H9 (cell line): ENCODE measurements around the gene POU6F2. TPM values are rescaled to one million over a fixed set of nuclear protein-coding genes. Genes with fewer than 3 reads are reported as not detected.

Source experiments
- DNase-seq: peaks from one replicate; pipeline ENCODE4 v3.0.0-alpha.2; 2017
- H2AFZ ChIP-seq: one replicate; pipeline ENCODE4 v1.6.1; 2013; ENCODE audit warnings: mild to moderate bottlenecking, low read length, control low read depth, moderate library complexity
- H2AK5ac ChIP-seq: 2 replicates; pipeline ENCODE4 v1.6.1; 2013; ENCODE audit warnings: low read length, control low read depth, mixed read lengths; ENCODE audit not compliant: insufficient read length
- H2BK120ac ChIP-seq: one replicate; pipeline ENCODE4 v1.6.1; 2013; ENCODE audit warnings: low read depth, mild to moderate bottlenecking, low read length, control low read depth, inconsistent platforms; ENCODE audit not compliant: poor library complexity, severe bottlenecking
- H2BK12ac ChIP-seq: 2 replicates; pipeline ENCODE4 v1.6.1; 2013; ENCODE audit warnings: low read length, control low read depth, mixed read lengths, low read depth; ENCODE audit not compliant: insufficient read length
- H2BK15ac ChIP-seq: 2 replicates; pipeline ENCODE4 v1.6.1; 2013; ENCODE audit warnings: low read depth, low read length, control low read depth
- H2BK20ac ChIP-seq: one replicate; pipeline ENCODE4 v1.6.1; 2013; ENCODE audit warnings: low read depth, mild to moderate bottlenecking, low read length, control low read depth, inconsistent platforms; ENCODE audit not compliant: poor library complexity, severe bottlenecking
- H2BK5ac ChIP-seq: 2 replicates; pipeline ENCODE4 v1.6.1; 2013; ENCODE audit warnings: low read length, control low read depth, mixed read lengths; ENCODE audit not compliant: insufficient read length
- H3K14ac ChIP-seq: 2 replicates; pipeline ENCODE4 v1.6.1; 2013; ENCODE audit warnings: low read length, control low read depth; ENCODE audit not compliant: insufficient read depth
- H3K18ac ChIP-seq: 2 replicates; pipeline ENCODE4 v1.6.1; 2013; ENCODE audit warnings: low read depth, mild to moderate bottlenecking, mixed read lengths, low read length, control low read depth; ENCODE audit not compliant: insufficient read length
- H3K23ac ChIP-seq: 2 replicates; pipeline ENCODE4 v1.6.1; 2013; ENCODE audit warnings: low read length, control low read depth, mixed read lengths, low read depth; ENCODE audit not compliant: insufficient read length
- H3K23me2 ChIP-seq: 2 replicates; pipeline ENCODE4 v1.6.1; 2013; ENCODE audit warnings: low read depth, mild to moderate bottlenecking, mixed read lengths, low read length, control low read depth; ENCODE audit not compliant: insufficient read length, poor library complexity, severe bottlenecking
- H3K27ac ChIP-seq: 2 replicates; pipeline ENCODE4 v1.5.1; 2013; ENCODE audit warnings: low read length, control low read depth, mixed read lengths, low read depth; ENCODE audit not compliant: insufficient read length
- H3K27me3 ChIP-seq: 2 replicates; pipeline ENCODE4 v1.6.1; 2013; ENCODE audit warnings: low read length, control low read depth, inconsistent platforms; ENCODE audit not compliant: insufficient read depth
- H3K4ac ChIP-seq: 2 replicates; pipeline ENCODE4 v1.6.1; 2013; ENCODE audit warnings: low read depth, mild to moderate bottlenecking, control low read depth, inconsistent platforms, low read length, moderate library complexity
- H3K4me1 ChIP-seq: 2 replicates; pipeline ENCODE4 v1.6.1; 2013; ENCODE audit warnings: low read length, control low read depth, inconsistent platforms; ENCODE audit not compliant: insufficient read depth
- H3K4me2 ChIP-seq: 2 replicates; pipeline ENCODE4 v1.6.1; 2013; ENCODE audit warnings: low read length, control low read depth, mixed read lengths; ENCODE audit not compliant: insufficient read length, insufficient read depth
- H3K56ac ChIP-seq: 2 replicates; pipeline ENCODE4 v1.6.1; 2013; ENCODE audit warnings: low read depth, mild to moderate bottlenecking, mixed read lengths, low read length, control low read depth; ENCODE audit not compliant: insufficient read length
- H3K79me1 ChIP-seq: 2 replicates; pipeline ENCODE4 v1.6.1; 2013; ENCODE audit warnings: low read depth, mild to moderate bottlenecking, moderate library complexity, low read length, control low read depth, inconsistent platforms; ENCODE audit not compliant: insufficient read depth, poor library complexity, severe bottlenecking
- H3K79me2 ChIP-seq: 2 replicates; pipeline ENCODE4 v1.6.1; 2013; ENCODE audit warnings: low read length, control low read depth, inconsistent platforms; ENCODE audit not compliant: insufficient read depth
- H3K9ac ChIP-seq: 2 replicates; pipeline ENCODE4 v1.6.1; 2013; ENCODE audit warnings: low read length, control low read depth, mixed read lengths; ENCODE audit not compliant: insufficient read length; ENCODE audit errors: extremely low read depth
- H3K9me3 ChIP-seq: one replicate; pipeline ENCODE4 v1.6.1; 2013; ENCODE audit warnings: low read depth, low read length, inconsistent platforms; ENCODE audit not compliant: control insufficient read depth
- H3T11ph ChIP-seq: one replicate; pipeline ENCODE4 v1.6.1; 2013; ENCODE audit warnings: mild to moderate bottlenecking, low read length, control low read depth, inconsistent platforms
- H4K20me1 ChIP-seq: one replicate; pipeline ENCODE4 v1.6.1; 2013; ENCODE audit not compliant: control insufficient read depth, insufficient read length, insufficient read depth
- H4K5ac ChIP-seq: 2 replicates; pipeline ENCODE4 v1.6.1; 2013; ENCODE audit warnings: low read depth, mild to moderate bottlenecking, mixed read lengths, low read length, control low read depth; ENCODE audit not compliant: insufficient read length
- H4K8ac ChIP-seq: replicated peaks from 2 replicates; pipeline ENCODE4 v1.6.1; 2013; ENCODE audit warnings: low read length, control low read depth, mixed read lengths, low read depth; ENCODE audit not compliant: insufficient read length
- H4K91ac ChIP-seq: 2 replicates; pipeline ENCODE4 v1.6.1; 2013; ENCODE audit warnings: low read depth, mild to moderate bottlenecking, moderate library complexity, mixed read lengths, low read length, control low read depth; ENCODE audit not compliant: insufficient read length
- H3K27ac Mint-ChIP-seq, 3 experiments: 2 replicates in 2 of 3; 3 replicates in 1 of 3; pipeline ENCODE4 v1.8.0; 2020 to 2021; ENCODE audit warnings: mixed read lengths in 3 of 3, mild to moderate bottlenecking in 1 of 3, moderate library complexity in 1 of 3
- H3K27me3 Mint-ChIP-seq: 2 replicates; pipeline ENCODE4 v1.8.0; 2021; ENCODE audit warnings: low read depth, mild to moderate bottlenecking, moderate library complexity, mixed read lengths
- H3K36me3 Mint-ChIP-seq, 3 experiments: 2 replicates in 2 of 3; 3 replicates in 1 of 3; pipeline ENCODE4 v1.8.0; 2020 to 2021; ENCODE audit warnings: low read depth in 3 of 3, mixed read lengths in 3 of 3; ENCODE audit not compliant: insufficient read depth in 1 of 3
- H3K4me1 Mint-ChIP-seq, 2 experiments: 2 replicates each; pipeline ENCODE4 v1.8.0; 2020; ENCODE audit warnings: mixed read lengths in 2 of 2
- H3K4me3 Mint-ChIP-seq, 2 experiments: 2 replicates in 1 of 2; 3 replicates in 1 of 2; pipeline ENCODE4 v1.8.0; 2020 to 2021; ENCODE audit warnings: mild to moderate bottlenecking in 2 of 2, mixed read lengths in 2 of 2, moderate library complexity in 1 of 2
- H3K9me3 Mint-ChIP-seq, 2 experiments: 2 replicates in 1 of 2; 3 replicates in 1 of 2; pipeline ENCODE4 v1.8.0; 2020; ENCODE audit warnings: mild to moderate bottlenecking in 2 of 2, mixed read lengths in 2 of 2, moderate library complexity in 1 of 2
- WGBS: extraction: QIAGEN DNeasy Blood & Tissue Kit; methylation state at CpG from one replicate; pipeline ENCODE4 v1.1.7; 2013; ENCODE audit warnings: missing lambda C conversion rate, low lambda C conversion rate, mixed read lengths; ENCODE audit not compliant: insufficient read length; ENCODE audit errors: extremely low coverage; 5-methylcytosine and 5-hydroxymethylcytosine counted together
- total RNA-seq: library from RNA; stranded (reverse); gene quantifications from 2 replicates; pipeline ENCODE4 v1.2.1, GENCODE V29; 2021
- TF ChIP-seq, protein P1 (sequence below): fragments of 200-600 bp; sonication (generic); conservative IDR thresholded peaks from 3 replicates; pipeline ENCODE4 v1.8.0; 2021; ENCODE audit warnings: antibody characterized with exemption, mild to moderate bottlenecking

The POU6F2 gene
- total RNA-seq, 1 experiment from 2014 or later: 1.9 TPM

DNA sequence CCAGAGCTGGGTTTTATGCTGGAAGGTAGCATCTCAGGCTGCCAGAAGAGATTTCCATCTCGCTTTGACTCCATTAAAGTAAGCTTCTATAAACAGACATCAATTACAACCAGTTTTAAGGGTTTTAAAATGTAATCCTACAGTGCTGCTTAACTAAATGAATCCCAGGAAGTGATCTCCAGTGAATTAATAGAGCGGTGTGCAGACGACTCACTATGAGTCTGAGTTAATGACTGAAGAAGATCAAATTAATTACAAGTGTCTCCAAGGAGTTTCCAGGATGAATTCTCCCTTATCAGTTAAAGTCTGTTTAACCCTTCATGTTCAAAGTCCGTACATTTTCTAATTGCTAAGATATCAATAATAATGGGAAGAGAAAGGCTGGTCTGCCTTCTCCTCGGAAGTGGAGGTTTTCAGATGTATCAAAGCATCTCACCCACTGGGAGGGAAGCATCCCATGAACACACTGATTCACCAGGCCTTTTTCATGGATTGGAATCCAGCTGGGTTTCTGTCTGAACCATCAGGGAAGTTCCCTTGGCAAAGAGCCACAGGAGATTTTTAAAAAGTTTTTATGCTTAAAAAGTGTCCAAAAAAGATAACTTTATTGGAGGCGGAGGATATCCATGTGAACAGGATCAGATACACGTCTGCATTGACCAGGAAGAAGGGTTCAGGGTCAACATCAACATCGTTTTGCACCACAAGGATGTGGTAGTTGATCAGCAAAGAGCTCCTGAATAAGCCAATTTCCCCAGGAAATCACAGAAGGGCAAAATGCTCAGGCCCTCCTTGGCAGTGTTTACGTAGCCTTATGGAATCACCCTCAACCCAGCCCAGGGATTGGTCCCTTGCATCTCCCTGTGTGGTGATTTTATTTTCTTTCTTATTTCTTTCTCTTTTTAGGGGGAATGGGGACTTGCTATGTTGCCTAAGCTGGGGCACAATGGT, 288.2 kb downstream of the POU6F2 start:
- Histone ChIP-seq H2BK20ac (no peak overlapping the region), H2BK15ac (no peak overlapping the region), H3K4me2 (no peak overlapping the region), H3K9ac (no peak overlapping the region), H3K4ac (no peak overlapping the region), H2AK5ac (no peak overlapping the region), H3K4me1 (peaks cover 3% of the 10 kb centered on the region; the same call in 1 of the 2 replicates), H4K8ac (no peak overlapping the region), H3K23ac (no peak overlapping the region), H3K14ac (no peak overlapping the region), H2AFZ (no peak overlapping the region), H3K79me2 (no peaks in the 10 kb centered on the region), H3K18ac (no peak overlapping the region), H3K9me3 (no peaks in the 10 kb centered on the region), H3K79me1 (no peaks in the 10 kb centered on the region), H3T11ph (no peak overlapping the region), H2BK12ac (no peak overlapping the region), H4K20me1 (no peaks in the 10 kb centered on the region), H2BK120ac (no peak overlapping the region), H2BK5ac (no peak overlapping the region), H3K27me3 (no peaks in the 10 kb centered on the region), H4K91ac (no peak overlapping the region), H3K23me2 (no peaks in the 10 kb centered on the region), H4K5ac (no peak overlapping the region), H3K56ac (no peak overlapping the region), H3K27ac (no peak overlapping the region)
- Mint-ChIP-seq H3K27me3 (no peaks in the 10 kb centered on the region; the same call in 1 of the 2 replicates), H3K4me3 (peak overlapping the region in 1 of 2 experiments; percentile 48; a peak in 2 of 5 replicates), H3K4me1 (peaks cover 16 to 17% of the 10 kb centered on the region in 2 experiments), H3K36me3 (no peaks in the 10 kb centered on the region), H3K27ac (peak overlapping the region in 1 of 3 experiments; percentile 92; a peak in 4 of 7 replicates), H3K9me3 (no peaks in the 10 kb centered on the region; a peak in 1 of 5 replicates)
- no CpG with 5 or more reads among the region's 9 CpGs for WGBS
- TF ChIP-seq, protein P1, sequence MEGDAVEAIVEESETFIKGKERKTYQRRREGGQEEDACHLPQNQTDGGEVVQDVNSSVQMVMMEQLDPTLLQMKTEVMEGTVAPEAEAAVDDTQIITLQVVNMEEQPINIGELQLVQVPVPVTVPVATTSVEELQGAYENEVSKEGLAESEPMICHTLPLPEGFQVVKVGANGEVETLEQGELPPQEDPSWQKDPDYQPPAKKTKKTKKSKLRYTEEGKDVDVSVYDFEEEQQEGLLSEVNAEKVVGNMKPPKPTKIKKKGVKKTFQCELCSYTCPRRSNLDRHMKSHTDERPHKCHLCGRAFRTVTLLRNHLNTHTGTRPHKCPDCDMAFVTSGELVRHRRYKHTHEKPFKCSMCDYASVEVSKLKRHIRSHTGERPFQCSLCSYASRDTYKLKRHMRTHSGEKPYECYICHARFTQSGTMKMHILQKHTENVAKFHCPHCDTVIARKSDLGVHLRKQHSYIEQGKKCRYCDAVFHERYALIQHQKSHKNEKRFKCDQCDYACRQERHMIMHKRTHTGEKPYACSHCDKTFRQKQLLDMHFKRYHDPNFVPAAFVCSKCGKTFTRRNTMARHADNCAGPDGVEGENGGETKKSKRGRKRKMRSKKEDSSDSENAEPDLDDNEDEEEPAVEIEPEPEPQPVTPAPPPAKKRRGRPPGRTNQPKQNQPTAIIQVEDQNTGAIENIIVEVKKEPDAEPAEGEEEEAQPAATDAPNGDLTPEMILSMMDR: no peak
- no peak for DNase-seq
